ENCODE results near the gene SLC6A6.
"Not testable (repeated sequence)": the region's sequence is repeated elsewhere in the genome, so short reads cannot be mapped to it uniquely, and the experiment has no call there.

SLC6A6 gene

DNA sequence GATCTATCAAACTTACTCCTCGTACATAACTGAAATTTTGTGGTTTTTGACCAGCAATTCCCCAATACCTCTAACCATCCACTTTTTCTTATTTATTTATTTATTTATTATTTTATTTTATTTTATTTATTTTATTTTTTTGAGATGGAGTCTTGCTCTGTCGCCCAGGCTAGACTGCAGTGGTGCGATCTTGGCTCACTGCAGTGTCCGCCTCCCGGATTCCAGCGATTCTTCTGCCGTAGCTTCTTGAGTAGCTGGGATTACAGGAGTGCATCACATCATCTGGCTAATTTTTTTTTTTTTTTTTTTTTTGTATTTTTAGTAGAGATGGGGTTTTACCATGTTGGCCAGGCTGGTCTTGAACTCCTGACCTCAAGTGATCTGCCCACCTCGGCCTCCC lies 35.3 kb downstream of the SLC6A6 start:
- not testable (repeated sequence) for DNase-seq (ENCODE audit: low spot score)

DNA sequence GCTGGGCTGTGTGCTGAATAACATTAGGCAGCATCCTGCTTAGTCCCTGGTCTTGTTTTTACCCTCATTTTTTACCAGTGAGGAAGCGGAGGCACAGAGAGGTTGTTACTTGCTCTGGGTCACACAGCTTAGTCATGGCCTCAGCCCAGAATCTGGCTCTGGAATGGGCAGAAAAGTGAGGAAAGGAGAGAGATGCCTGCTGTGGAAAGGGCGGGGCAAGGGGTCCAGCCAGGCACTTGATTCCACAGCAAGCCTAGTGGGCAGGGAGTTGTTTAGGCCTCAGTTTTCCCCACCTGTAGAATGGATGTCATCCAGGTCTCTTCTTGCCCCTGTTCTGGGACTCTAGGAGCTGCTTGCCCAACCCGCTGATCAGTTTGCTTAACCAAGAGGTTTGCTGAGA lies 35.9 kb downstream of the SLC6A6 start:
- no peak for DNase-seq (ENCODE audit: low spot score)

DNA sequence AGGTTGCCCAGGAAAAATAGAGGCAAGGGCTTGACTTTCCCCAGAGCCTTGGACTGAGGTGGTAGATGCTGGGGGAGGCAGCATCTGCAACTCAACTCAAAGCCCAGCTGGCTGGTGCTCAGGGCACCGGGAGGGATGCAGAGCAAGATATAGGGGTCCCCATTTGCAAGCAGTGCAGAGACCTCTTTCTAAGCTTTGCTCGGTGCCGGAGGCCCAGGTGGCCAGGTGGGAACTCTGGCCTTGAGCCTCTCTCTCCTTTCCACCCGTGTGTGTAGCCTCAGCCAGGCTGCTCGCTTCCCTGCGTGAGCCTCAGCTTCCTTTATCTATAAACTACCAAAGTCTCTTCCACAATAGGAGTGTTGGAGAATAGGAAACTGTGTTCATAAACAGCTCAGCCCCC lies 36.5 kb downstream of the SLC6A6 start:
- no peak for DNase-seq (ENCODE audit: low spot score)

DNA sequence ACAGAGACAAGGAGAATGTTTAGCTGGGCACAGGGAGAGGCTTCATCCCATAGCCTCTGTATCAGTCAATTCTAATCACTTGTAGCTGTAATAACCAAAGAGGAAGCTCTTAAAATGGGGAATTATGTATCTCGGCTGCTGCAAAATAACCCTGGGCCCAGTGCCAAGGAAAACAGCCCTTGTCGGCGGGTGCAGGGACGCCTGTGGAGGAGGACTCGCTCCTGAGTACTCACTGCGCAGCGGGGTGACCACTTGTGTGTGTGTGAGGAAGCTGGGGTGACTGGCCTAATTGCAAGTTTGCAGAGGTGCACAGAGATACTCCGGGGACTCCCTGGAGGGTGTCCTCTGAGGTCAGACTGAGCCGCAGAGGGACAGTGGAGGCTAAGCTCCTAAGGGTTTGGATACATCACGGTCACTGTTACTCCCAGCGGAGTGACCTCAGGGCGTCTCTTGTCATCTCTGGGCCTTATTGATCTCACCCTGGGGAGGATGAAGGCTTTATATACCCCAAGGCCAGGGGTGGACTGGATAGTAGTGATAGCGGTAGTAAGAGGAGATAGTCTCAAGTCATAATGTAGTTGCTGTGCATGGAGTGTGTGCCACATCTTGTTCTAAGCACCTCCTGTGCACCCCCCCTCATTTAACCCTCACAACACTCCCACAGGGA lies 37.2 kb downstream of the SLC6A6 start:
- DNase-seq (ENCODE audit: low spot score): no peak

DNA sequence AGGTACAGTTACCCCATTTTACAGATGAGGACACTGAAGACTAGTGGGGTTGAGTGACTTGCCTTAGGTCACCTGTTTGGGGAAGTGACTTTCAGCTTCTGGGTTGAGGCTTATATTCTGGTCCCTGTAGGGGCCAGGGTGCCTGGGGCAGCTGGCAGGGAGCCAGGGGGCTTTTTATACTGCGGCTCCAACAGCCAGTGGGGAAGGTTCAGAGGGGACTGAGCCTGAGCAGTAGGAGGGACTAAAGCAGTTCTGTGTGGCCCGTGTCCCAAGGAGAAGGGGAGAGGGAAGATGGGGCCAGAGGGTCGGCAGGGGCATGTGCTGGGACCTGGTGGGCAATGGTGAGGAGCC lies 37.7 kb downstream of the SLC6A6 start:
- DNase-seq (ENCODE audit: low spot score): no peak

DNA sequence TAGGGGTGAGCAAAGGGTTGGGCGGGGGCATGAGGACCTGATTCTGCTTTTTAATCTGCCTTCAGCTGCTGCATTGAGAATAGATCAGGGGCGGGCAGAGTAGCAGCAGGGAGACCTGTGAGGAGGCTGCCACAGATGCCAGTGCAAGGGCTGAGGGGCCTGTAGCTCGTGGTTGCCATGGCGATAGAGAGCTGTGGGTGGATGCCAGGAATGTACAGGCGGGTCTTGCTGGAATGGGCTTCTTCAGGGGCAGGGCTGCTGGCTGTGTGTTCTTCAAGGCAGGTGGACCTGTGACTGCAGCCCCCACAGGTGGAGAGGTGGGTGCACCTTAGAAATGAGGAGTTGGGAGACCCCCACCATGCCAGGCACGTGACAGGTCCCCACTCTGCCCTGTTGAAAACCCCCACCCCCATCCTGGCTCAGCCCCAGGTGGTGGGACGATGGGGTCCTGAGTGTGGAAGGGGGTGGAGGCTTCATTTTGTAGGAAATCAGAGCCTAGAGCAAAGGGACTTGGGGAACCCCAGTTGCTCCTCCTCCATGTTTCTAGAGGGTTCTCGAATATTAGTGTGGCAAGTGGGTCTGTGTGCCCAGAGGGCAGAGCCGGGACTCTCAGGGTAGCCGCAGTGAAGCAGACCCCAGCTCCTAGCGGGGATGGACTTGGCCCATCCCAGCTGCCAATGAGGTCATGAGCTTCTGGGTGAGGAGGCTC lies 38.3 kb downstream of the SLC6A6 start:
- no peak for DNase-seq (ENCODE audit: low spot score)

DNA sequence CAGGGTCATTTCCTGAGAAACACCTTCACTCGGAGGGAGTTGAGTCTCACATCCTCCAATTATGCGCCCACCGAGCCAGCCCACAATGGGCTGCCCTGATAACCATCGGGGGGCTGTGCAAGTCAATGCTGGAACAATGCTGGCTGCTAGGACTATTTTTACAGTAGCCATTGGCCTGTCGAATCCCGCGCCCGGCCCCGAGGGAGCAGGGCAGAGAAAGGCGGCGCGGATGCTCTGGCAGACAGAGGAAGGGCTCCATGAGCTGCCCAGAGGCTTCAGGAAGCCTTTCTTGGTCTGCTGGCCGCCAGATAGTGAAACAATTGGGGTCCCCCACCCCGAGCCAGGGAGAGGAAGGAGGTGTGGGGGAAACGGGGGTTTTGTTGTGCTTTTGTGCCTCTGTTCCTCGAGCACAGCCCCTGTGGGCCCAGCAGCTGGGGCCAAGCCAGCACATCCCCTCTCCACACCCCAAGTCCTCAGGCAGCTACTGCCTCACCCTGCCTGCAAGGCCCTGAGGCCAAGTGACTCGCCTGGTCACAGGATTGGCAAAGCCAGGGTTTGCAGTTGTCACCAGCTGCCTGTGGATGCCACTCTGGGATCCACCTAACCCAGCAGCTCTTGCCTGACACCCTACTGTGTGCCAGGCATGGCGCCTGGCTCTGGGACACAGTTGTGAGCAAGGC lies 39.0 kb downstream of the SLC6A6 start:
- no peak for DNase-seq (ENCODE audit: low spot score)

DNA sequence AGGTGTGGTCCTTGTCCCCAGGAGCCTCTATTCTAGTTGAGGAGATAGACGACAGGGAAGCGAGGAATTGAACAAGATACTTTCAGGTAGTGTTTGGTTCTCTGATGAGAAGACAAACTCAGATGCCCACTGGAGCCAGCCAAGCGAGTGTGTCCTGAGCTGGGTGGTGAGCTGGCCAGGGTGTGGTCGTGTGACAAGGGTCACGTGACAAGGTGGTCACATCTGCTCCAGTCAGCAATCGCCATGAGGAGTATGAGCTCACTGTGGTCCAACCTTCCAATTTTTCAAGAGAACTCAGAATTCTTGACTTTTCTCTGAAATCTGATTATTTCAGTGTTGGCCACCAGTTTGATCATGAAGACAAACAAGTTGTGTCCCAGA lies 39.5 kb downstream of the SLC6A6 start:
- no peak for DNase-seq (ENCODE audit: low spot score)

DNA sequence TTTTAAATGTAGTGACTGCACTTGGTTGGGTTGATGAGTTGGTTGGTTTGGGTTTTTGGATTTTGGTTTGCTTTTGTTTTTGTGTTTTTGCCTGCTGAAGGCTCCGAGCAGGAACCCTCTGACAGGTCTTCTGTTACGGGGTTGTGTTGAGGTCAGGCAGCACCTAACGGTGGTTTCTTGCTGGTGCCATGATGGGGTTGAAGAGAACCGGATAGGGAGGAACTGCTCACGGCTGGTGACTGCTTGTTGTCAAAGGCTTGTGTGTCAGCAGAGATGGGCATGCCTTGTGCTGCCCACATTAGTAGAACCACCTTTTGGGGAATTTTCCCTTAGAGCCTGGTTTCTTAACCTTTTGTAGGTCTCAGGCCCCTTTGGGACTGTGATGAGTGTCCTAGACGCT lies 42.0 kb downstream of the SLC6A6 start:
- DNase-seq (ENCODE audit: low spot score): no peak

DNA sequence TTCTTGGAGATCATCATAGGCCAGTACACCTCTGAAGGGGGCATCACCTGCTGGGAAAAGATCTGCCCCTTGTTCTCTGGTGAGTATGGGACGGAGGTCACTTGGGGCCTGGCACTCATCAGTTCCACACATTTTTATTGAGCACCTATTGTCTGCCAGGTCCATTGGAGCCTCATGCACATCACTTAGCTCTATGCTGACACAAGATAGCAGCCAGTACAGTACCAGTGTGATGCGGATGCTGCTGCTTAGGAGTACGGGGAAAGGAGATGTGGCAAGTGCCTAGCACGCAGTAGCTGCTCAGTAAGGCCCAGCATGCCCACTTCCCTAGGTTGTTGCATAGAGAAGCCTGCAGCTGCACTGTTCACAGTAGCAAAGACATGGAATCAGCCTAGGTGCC lies 43.4 kb downstream of the SLC6A6 start:
- DNase-seq (ENCODE audit: low spot score): no peak

DNA sequence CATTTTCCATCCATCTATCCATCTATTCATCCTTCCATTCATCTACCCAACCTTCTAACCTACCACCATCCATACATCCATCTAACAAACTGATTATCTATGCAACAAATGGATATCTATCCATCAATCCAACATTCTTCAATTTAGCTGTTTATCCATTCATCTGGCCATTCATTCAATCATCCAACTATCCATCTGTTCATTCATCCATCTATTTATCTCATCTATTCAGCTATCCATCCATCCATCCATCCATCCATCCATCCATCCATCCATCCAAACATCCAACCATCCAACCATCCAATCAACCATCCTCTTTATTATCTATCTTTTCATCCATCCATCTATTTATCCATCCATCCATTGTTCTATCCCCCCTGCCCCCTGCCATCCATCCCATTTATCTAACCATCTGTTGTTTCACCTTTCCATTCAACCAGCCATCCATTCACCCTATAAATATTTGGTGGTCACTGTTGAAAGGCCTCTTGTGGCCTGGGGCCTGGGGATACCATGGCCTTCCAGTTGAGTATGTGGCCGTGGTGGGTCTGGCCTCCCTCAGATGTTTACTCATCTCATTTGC lies 44.7 kb downstream of the SLC6A6 start:
- DNase-seq (ENCODE audit: low spot score): no peak

DNA sequence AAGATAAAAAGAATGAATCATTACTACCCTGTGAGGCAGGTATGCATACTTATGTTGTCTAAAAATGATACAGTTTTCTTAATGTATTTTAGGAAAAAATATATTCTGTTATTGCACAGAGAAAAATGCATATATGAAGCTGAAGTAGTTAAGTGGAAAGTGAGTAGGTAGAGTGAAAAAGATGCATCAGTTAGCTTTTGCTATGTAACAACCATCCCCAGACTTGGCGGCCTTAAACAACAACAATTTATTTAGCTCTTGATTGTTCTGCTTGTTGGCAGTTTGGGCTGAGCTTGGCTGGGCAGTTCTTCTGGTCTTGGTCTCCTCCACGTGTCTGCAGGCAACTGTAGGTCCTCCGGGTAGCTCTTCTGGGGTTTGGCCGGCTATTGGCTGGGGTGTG lies 45.7 kb downstream of the SLC6A6 start:
- DNase-seq (ENCODE audit: low spot score): no peak

DNA sequence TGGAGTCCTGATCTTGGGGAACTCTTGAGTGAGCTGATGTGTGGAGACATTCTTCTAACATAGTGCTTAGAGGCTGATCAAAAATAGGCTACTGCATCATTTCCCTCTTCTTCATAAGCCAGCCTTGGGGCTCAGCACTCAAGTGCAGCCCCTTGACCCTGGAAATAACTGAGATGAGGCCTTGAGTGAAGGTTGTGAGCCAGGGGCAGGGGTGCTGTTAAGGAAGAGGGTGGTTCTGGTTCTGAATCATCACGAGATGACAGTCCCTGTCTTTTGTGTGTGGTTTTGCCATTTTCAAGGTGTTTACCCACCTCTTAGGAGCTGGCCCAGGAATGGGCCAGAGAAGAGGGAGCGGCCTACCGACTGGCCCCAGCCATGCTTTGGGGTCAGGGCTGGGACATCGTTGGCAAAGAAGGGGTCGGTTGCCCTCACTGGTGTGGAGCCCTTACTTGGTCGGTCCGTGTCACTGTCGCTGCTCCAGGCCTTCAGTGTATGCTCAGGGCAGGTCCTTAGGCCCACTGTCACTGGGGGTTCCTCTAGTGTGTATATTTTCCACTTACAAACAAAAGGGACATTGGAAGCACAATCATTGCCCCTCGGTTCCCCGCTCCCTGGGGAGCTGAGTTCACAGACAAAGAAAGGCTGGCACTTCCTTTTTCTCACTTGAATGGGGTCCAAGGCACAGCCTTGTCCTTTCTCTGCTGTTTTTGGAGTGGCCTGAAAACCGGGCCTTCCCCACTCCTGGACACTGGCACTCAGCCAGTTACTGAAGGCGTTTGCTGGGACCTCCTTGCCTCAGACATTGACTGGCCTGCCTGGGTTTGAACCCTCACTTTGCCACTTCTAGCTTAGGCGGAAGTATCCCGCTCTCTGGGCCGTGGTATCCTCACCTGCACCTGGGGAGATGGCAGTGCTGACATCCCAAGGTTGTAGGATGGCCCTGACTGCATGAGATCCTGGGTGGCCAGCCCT lies 46.6 kb downstream of the SLC6A6 start:
- DNase-seq (ENCODE audit: low spot score): no peak

DNA sequence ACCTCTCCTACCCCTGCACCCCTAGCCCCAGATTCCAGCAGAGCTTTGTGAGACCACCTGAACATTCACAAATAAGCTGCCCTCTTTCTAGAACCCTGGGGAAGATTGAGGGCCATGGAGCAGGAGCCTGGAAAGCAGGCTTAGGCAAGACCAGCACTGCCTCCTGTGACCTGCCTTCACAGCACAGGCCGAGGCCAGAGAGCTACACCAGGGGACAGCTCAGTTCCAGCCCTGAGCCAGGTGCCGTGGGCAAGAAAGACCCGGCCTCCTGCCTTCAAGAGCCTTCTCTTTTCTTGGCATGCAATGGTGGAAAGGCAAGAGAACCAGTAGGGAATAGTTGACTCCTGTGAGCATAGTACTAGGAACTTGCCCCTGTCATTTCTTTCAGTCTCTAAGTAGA lies 48.1 kb downstream of the SLC6A6 start:
- DNase-seq (ENCODE audit: low spot score): no peak

DNA sequence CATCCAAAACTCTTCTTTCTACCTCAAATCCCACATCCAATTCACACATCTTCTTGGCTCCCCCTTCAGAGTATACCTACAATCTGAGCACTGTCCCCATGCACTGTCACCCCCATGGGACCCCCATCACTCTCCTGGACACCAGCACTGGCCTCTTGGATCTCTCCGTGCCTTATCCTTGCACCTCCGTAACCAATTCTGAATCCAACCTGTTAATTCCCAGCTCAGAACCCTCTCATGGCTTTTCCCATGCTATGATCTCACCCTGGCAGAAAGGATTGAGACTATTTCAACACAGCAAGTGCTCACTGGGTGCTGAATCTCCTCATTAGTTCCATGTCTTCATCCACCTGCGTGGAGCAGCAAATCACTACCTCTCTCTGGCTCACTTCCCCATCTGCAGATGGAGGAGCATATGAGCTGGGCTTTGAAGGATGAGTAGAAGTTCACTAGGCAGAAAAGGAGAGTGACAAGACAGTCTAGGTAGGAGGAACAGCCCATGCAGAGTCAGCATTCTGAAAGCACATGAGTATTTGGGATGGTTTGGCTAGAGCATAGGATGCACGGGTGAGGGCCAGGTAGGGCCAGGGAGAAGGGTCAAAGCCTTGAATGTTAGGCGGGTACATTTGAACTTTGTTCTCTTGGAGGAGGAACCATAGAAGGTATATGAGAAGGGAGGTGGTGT lies 48.7 kb downstream of the SLC6A6 start:
- no peak for DNase-seq (ENCODE audit: low spot score)

DNA sequence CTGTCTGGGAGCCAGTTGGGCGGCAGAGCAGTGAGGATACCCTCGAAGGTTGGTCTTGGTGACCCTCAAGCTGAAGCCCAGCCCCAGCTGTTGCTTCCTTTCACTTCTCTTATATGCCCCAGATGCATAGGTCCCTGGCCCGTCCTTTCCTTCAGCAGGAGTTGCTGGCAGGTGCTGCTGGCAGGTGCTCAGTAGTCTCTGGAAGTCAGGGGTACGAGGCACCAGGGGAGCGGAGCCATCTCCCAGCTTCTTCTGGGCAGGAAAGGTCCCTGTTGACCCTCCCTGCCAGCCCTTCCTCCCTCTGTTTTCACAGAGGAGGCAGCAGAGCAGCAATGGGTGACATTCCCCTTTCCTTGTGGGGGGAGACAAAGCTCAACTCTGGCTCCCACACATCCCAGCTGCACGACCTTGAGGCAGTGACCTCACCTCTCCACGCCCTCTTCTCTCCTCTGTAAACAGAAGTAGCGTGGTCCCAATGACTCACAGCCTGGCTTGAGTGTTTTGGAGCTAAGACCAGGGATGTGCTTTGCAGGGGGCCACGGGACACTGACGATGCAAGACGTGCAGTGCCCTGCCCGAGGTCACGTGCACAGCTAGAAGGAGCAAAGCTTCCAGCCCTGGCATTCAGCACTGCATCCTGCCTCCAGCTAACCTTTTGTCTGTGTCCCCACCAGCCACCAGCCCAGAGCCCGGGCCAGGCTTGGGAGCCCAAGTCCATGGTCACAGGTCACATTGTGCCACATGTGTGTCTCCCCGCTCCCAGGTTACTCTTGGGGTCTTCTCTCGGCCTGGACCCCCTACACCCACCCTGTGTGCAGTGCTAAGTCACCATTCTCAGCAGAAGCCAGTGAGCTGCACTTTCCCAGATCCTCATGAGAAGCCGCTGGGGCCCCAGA lies 49.7 kb downstream of the SLC6A6 start:
- no peak for DNase-seq (ENCODE audit: low spot score)

DNA sequence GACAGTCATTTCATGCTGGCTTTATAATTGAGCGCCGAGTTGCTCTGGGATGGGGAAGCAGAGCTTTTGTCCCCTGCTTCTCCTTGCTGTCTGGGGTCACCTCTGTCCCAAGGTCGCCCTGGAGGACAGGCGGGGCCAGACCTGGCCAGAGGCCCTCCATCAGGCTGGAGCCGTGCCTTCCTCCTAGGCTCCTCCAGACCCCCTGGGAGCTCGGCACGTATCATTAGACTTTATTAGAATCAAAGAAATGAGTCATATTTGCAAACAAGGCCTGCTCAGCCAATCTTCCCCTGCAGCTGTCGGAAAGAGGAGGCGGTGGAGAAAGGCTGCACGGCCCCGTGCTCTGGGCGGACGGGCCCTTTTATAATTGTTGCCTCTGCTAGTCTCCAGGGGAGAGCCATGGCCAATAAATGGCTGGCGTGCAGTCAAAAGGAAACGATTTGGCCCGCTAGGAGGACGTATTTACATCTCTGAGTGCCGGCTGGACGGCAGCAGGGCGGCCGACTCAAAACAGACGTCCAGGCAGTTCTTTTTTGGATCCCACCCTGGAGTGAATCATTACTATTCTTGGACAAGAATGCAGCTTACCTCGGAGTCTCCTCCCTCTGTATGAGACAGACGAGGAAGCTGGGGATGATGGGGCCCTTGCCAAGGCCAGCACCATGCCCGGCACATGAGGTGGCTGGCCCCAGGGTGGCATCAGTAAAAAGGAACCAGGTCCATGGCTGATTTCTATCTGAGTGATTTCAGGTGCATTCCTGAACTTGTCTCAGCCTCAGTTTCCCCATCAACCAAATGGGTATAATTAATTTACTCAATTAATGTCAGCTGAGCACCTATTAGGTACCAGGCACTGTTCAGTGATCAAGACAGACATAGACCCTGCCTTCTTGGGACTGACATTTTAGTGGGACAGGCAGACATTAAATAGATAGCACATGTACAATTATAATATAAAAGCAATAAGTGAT lies 50.6 kb downstream of the SLC6A6 start:
- no peak for DNase-seq (ENCODE audit: low spot score)

DNA sequence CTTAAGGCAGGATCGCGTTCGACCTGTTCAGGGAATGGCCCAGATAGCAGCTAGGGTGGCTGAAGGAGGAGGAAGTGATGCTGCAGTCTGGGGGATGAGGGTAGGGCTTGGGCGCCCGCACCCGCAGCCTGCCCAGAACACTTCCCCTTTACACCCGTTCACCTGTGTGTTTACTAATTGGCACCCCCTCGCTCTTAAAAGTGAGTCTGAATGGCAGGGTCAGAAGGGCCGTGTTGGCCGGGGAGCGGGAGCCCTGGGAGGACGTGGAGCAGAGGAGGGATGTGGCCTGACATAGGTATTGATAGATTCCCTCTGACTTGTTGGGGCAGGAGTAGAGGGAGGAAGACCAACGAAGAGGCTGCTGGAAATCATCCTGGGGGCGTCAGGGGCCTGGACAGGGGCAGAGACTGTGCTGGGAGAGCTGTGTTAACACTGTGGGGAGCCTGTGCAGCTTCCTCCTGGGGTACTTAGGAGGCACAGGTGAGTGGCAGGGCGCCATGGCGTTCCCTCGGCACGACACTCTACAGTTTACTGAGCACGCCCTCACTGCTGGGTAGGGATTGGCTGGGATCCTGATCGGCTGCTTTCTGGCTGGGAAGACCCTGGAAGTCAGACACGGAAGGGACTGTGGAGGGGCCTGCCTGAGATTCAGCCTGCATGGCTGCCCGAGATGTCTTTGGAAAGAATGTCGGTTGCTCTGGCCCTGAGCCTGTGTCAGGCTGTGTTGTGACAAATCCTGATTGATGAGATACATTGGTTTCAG lies 51.7 kb downstream of the SLC6A6 start:
- no peak for DNase-seq (ENCODE audit: low spot score)

Data from HuH-7.5 (cell line).